Panc1 (cell line): ENCODE data around the gene DDI2. TPM values are rescaled to one million over a fixed set of nuclear protein-coding genes. Genes with fewer than 3 reads are reported as not detected.

ENCODE experiments used
- ATAC-seq: fragments of 200-7000 bp; cut with Tn5 transposase; 2 replicates; pipeline ENCODE4 v1.9.1; 2020; ENCODE audit warnings: mild to moderate bottlenecking, moderate library complexity
- Bru-seq: library from RNA; stranded (reverse); fragments of 400-500 nt; gene quantifications from one replicate; lab custom pipeline; 2021; lab: Mats Ljungman, UMichigan
- BruChase-seq, 2 experiments: library from RNA; stranded (reverse); fragments of 400-500 nt; gene quantifications; one replicate each; lab custom pipeline; 2021; lab: Mats Ljungman, UMichigan
- BruUV-seq: library from RNA; stranded (reverse); fragments of 400-500 nt; replicated peaks from 2 replicates; lab custom pipeline; 2021; lab: Mats Ljungman, UMichigan
- CTCF ChIA-PET: fragments of 300-600 bp; sonication (Branson Sonifier 250); formaldehyde crosslinking; loops from one replicate; lab custom pipeline; 2022; ENCODE audit warnings: antibody characterized with exemption; lab: Charles Lee
- POLR2A ChIA-PET: fragments of 300-600 bp; sonication (Branson Sonifier 250); formaldehyde crosslinking; loops from one replicate; lab custom pipeline; 2022; ENCODE audit warnings: antibody characterized with exemption; lab: Charles Lee
- DNase-seq: peaks from one replicate; pipeline ENCODE4 v3.0.0-alpha.2; 2010; ENCODE audit warnings: low read depth, low spot score
- H3K27ac ChIP-seq: 2 replicates; pipeline ENCODE4 v1.5.1; 2011; ENCODE audit warnings: mild to moderate bottlenecking, low read length, inconsistent platforms
- H3K27me3 ChIP-seq: fragments of 200-500 bp; sonication (Bioruptor generic); 2 replicates; pipeline ENCODE4 v1.6.0; 2014; ENCODE audit warnings: low read length, inconsistent platforms; ENCODE audit not compliant: control insufficient read depth, insufficient read depth
- H3K36me3 ChIP-seq: fragments of 200-500 bp; sonication (Bioruptor generic); 2 replicates; pipeline ENCODE4 v1.5.1; 2014; ENCODE audit warnings: inconsistent platforms, mild to moderate bottlenecking, low read length, moderate library complexity; ENCODE audit not compliant: control insufficient read depth, insufficient read depth
- H3K4me1 ChIP-seq: 2 replicates; pipeline ENCODE4 v1.5.1; 2011; ENCODE audit warnings: inconsistent platforms, mild to moderate bottlenecking, low read length, moderate library complexity; ENCODE audit not compliant: control insufficient read depth, insufficient read depth
- H3K4me3 ChIP-seq, 2 experiments: 2 replicates each; pipeline ENCODE4 v1.5.1; 2011 to 2012; ENCODE audit warnings: low read depth in 2 of 2, low read length in 2 of 2, mild to moderate bottlenecking in 2 of 2, inconsistent platforms in 1 of 2, moderate library complexity in 1 of 2
- H3K9me3 ChIP-seq: fragments of 200-500 bp; sonication (Bioruptor generic); 2 replicates; pipeline ENCODE4 v1.5.1; 2014; ENCODE audit warnings: low read depth, mild to moderate bottlenecking, inconsistent platforms, low read length, moderate library complexity; ENCODE audit not compliant: control insufficient read depth, insufficient read depth
- POLR2AphosphoS5 ChIP-seq: IDR thresholded peaks from 2 replicates; pipeline ENCODE4 v1.6.1; 2012; ENCODE audit warnings: mild to moderate bottlenecking, low read depth, low read length, moderate library complexity
- SIN3A ChIP-seq: IDR thresholded peaks from 2 replicates; pipeline ENCODE4 v1.6.1; 2012; ENCODE audit warnings: low read depth, mild to moderate bottlenecking, low read length, moderate library complexity, borderline replicate concordance; ENCODE audit not compliant: insufficient read depth
- TCF7L2 ChIP-seq: IDR thresholded peaks from 2 replicates; pipeline ENCODE4 v1.6.1; 2011; ENCODE audit warnings: mild to moderate bottlenecking, low read depth, low read length, inconsistent platforms
- in situ Hi-C: cut with HindIII; loops from 2 replicates; pipeline ENCODE4 v1.10.0; 2016; ENCODE audit warnings: low sequenced_read_pairs, low pct_unique_long_range_greater_than_20kb
- intact Hi-C: fragments of 100-400 bp; cut with micrococcal nuclease; formaldehyde crosslinking; loops from one replicate; pipeline ENCODE4 v1.10.0; 2022; ENCODE audit not compliant: unreplicated experiment
- long read RNA-seq: library from polyadenylated mRNA; unstranded; transcript quantifications from one replicate; pipeline ENCODE4 v2.0.0, GENCODE V29; 2021; ENCODE audit not compliant: unreplicated experiment
- polyA plus RNA-seq: library from polyadenylated mRNA; unstranded; fragments of >200 nt; gene quantifications from one replicate; pipeline ENCODE4 v1.2.1, GENCODE V29; 2012; ENCODE audit warnings: missing spikeins; ENCODE audit not compliant: insufficient read length
- total RNA-seq: library from RNA; stranded (reverse); gene quantifications from one replicate; pipeline ENCODE4 v1.2.1, GENCODE V29; 2021; ENCODE audit not compliant: unreplicated experiment
- TF ChIP-seq, protein P1 (sequence below), 2 experiments: IDR thresholded peaks; 2 replicates each; pipeline ENCODE4 v1.6.1; 2011 to 2012; ENCODE audit warnings: low read depth in 2 of 2, control low read depth in 1 of 2, low read length in 1 of 2, mild to moderate bottlenecking in 1 of 2, moderate library complexity in 1 of 2; ENCODE audit not compliant: insufficient read depth in 1 of 2
- TF ChIP-seq, protein P2 (sequence below): fragments of 450-650 bp; IDR thresholded peaks from 2 replicates; pipeline ENCODE4 v1.5.1; 2017; ENCODE audit warnings: mild to moderate bottlenecking

Gene DDI2
- total RNA-seq (27.7 TPM), Bru-seq, nascent RNA (percentile 81 among the genes with signal in this experiment), BruChase-seq, experiment 1, labeled RNA remaining after a 2-hour chase (percentile 91 among the genes with signal in this experiment), BruChase-seq, experiment 2, labeled RNA remaining after a 6-hour chase (percentile 84 among the genes with signal in this experiment)
- 9.3 TPM for polyA plus RNA-seq
- long read RNA-seq, full-length matches to known transcripts = 1 of 9 reads
- long read RNA-seq, partial matches to known transcripts = 0 of 9 reads
- long read RNA-seq, other reads (novel, unspliced or antisense) = 8 of 9 reads

DNA sequence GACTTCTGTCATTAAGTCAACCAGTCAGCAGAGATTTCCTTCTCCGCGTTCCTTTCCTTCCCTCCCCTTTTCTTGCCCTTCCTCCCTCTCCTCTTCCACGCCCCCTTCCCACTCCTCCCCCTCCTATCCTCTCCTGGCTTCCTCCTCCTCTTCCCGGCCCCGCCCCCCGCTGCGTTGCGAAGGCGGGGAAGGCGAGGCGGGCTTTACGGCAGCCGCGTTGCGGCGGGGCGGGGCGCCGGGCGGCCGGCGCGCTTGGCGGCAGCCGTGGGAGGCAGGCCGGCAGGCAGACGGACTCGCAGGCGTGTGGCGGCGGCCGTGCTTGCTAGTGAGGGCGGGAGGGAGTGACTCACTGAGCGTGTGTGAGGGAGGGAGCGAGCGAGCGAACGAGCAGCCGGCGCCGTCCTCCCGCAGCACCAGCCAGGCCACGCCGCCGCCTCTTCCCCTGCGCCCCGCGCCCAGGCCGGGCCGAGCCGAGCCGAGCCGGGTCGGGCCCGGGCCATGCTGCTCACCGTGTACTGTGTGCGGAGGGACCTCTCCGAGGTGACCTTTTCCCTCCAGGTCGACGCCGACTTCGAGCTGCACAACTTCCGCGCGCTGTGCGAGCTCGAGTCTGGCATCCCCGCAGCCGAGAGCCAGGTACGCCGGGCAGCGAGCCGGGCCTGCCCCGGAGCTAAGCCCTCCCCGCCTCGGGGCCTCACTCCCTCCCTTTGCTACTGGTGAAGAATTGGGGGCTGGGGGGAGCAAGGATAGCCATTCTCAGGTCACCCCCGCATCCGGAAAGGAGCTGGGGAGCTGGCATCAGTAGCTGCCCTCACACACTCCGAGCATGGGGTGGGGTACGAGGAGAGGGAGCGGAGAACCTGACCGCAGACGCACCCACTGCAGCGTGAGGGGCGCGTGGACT is at the start of gene DDI2:
Gene DDI2, plus strand, starts transcription at position 286 of the 904 bp plus-strand sequence. Its CDS starts 213 bp downstream, at position 499.
- Histone ChIP-seq H3K36me3 (peaks cover 3% of the 10 kb centered on the region; the same call in 1 of the 2 replicates), H3K4me1 (peaks cover 25% of the 10 kb centered on the region), H3K27ac (peak within 1 kb of the TSS; percentile 91), H3K27me3 (no peaks in the 10 kb centered on the region), H3K9me3 (no peaks in the 10 kb centered on the region), H3K4me3 (peak within 1 kb of the TSS; percentile 90 to 92)
- TF ChIP-seq POLR2AphosphoS5 = peak; percentile 63; the same call in 1 of the 2 replicates
- no peak for TF ChIP-seq TCF7L2
- TF ChIP-seq, protein P1, sequence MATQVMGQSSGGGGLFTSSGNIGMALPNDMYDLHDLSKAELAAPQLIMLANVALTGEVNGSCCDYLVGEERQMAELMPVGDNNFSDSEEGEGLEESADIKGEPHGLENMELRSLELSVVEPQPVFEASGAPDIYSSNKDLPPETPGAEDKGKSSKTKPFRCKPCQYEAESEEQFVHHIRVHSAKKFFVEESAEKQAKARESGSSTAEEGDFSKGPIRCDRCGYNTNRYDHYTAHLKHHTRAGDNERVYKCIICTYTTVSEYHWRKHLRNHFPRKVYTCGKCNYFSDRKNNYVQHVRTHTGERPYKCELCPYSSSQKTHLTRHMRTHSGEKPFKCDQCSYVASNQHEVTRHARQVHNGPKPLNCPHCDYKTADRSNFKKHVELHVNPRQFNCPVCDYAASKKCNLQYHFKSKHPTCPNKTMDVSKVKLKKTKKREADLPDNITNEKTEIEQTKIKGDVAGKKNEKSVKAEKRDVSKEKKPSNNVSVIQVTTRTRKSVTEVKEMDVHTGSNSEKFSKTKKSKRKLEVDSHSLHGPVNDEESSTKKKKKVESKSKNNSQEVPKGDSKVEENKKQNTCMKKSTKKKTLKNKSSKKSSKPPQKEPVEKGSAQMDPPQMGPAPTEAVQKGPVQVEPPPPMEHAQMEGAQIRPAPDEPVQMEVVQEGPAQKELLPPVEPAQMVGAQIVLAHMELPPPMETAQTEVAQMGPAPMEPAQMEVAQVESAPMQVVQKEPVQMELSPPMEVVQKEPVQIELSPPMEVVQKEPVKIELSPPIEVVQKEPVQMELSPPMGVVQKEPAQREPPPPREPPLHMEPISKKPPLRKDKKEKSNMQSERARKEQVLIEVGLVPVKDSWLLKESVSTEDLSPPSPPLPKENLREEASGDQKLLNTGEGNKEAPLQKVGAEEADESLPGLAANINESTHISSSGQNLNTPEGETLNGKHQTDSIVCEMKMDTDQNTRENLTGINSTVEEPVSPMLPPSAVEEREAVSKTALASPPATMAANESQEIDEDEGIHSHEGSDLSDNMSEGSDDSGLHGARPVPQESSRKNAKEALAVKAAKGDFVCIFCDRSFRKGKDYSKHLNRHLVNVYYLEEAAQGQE (IDR thresholded peaks at IDR 0.05; ENCODE audit: insufficient read depth in 1 of 2, low read depth in 2 of 2, low read length in 1 of 2) = no peak
- no peak; the same call in 1 of the 2 replicates for TF ChIP-seq SIN3A
- peak; percentile 95 for ATAC-seq
- intact Hi-C loops = loop anchor here (10.0 kb wide), 1 partner anchor 127 kb away; the partner anchor contains the start of gene TMEM82
- no TSS peak for BruUV-seq
- ChIA-PET POLR2A (interaction anchor here (0.6 kb wide), 1 partner anchor 14 kb away, joined by 3 read pairs; no protein-coding TSS in a partner anchor), CTCF (no interaction called here)
- in situ Hi-C loops = no loop called here
- peak; percentile 89 for DNase-seq

DNA sequence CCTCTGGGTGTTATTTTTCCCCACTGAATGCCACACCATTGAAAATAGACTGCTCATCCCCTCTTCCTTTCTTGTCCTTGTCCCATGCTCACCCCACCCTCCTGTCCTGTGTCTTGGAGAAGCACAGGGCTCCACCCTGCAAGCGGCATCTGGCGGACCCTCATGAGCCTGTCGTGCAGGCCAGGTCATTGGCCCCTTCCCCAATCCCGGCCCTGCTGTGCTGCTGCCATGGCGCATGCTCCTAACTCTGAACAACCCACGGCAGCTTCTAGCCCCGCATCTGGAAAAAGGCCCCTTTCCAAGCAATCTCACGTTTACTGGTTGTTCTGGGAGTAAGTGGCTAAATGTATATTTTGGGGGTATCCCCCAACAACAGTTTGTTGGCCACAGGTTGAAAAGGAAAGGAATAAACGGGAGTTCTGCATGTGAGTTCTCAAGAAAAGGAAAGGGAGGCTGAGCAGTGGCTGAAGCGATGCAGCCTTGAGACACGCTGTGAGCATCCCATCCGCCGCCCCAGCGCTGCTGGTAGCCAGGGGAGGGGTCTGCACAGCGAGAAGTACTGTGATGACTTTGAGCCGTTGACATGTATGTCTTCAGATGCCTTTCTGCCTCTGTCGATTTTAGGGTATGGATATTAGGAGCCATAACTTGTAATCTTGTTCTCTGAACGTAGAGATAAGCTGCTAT is 48.7 kb upstream of the DDI2 start:
- in situ Hi-C loops (no loop called here), intact Hi-C loops (no loop called here)
- no peak for DNase-seq
- ATAC-seq = no peak
- ChIA-PET POLR2A (no interaction called here), CTCF (no interaction called here)
- TF ChIP-seq, protein P1 (IDR thresholded peaks at IDR 0.05; ENCODE audit: insufficient read depth in 1 of 2, low read depth in 2 of 2, low read length in 1 of 2) = no peak
- TF ChIP-seq POLR2AphosphoS5 (no peak), TCF7L2 (no peak), SIN3A (no peak)
- TF ChIP-seq, protein P2, sequence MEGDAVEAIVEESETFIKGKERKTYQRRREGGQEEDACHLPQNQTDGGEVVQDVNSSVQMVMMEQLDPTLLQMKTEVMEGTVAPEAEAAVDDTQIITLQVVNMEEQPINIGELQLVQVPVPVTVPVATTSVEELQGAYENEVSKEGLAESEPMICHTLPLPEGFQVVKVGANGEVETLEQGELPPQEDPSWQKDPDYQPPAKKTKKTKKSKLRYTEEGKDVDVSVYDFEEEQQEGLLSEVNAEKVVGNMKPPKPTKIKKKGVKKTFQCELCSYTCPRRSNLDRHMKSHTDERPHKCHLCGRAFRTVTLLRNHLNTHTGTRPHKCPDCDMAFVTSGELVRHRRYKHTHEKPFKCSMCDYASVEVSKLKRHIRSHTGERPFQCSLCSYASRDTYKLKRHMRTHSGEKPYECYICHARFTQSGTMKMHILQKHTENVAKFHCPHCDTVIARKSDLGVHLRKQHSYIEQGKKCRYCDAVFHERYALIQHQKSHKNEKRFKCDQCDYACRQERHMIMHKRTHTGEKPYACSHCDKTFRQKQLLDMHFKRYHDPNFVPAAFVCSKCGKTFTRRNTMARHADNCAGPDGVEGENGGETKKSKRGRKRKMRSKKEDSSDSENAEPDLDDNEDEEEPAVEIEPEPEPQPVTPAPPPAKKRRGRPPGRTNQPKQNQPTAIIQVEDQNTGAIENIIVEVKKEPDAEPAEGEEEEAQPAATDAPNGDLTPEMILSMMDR = no peak
- H3K27me3 ChIP-seq = no peaks in the 10 kb centered on the region
- peaks cover 7% of the 10 kb centered on the region; the same call in 1 of the 2 replicates for H3K36me3 ChIP-seq
- no TSS peak for BruUV-seq
- H3K9me3 ChIP-seq = no peaks in the 10 kb centered on the region
- no peak overlapping the region for H3K27ac ChIP-seq
- no peaks in the 10 kb centered on the region for H3K4me1 ChIP-seq
- no peak overlapping the region for H3K4me3 ChIP-seq
